Activated T-helper 2 cell treated with anti-CD3 and anti-CD28 coated beads, Interferon-gamma antibody, Interleukin-2, Interleukin-4, amounts not matched to agents 10 μg/mL and 5 μg/mL and 100 μg/mL, durations not matched to agents 14 hours and 24 hours and 36 hours (primary cell): ENCODE results near the gene NRG3. TPM values are rescaled to one million over a fixed set of nuclear protein-coding genes. Genes with fewer than 3 reads are reported as not detected.

Experiments used
- DNase-seq: peaks from one replicate; pipeline ENCODE4 v3.0.0; 2021; ENCODE audit warnings: low spot score
- H3K27ac Mint-ChIP-seq: one replicate; pipeline ENCODE4 v1.8.0; 2021; ENCODE audit warnings: mixed read lengths
- H3K27me3 Mint-ChIP-seq: one replicate; pipeline ENCODE4 v1.8.0; 2021; ENCODE audit warnings: low read depth, mixed read lengths
- H3K36me3 Mint-ChIP-seq: one replicate; pipeline ENCODE4 v1.8.0; 2021; ENCODE audit warnings: low read depth, mixed read lengths
- H3K4me1 Mint-ChIP-seq: one replicate; pipeline ENCODE4 v1.8.0; 2021; ENCODE audit warnings: low read depth, mixed read lengths
- H3K4me3 Mint-ChIP-seq: one replicate; pipeline ENCODE4 v1.8.0; 2021; ENCODE audit warnings: low read depth, mild to moderate bottlenecking, moderate library complexity, mixed read lengths
- H3K9me3 Mint-ChIP-seq: one replicate; pipeline ENCODE4 v1.8.0; 2021; ENCODE audit warnings: mixed read lengths
- intact Hi-C: fragments of 100-400 bp; cut with micrococcal nuclease; formaldehyde crosslinking; loops from one replicate; pipeline ENCODE4 v1.15.1; 2023
- total RNA-seq: library from RNA; stranded (reverse); gene quantifications from 2 replicates; pipeline ENCODE4 v1.2.3, GENCODE V29; 2022

The NRG3 gene
- total RNA-seq, 1 donor from 2014 or later: not detected

GRCh38 chr10:82377608-82378007 is 502.6 kb downstream of the NRG3 start:
- H3K36me3 Mint-ChIP-seq: no peaks in the 10 kb centered on the region
- no peak for DNase-seq
- H3K4me3 Mint-ChIP-seq: no peak overlapping the region
- intact Hi-C loops: no loop called here
- H3K4me1 Mint-ChIP-seq: no peaks in the 10 kb centered on the region
- H3K27me3 Mint-ChIP-seq: no peaks in the 10 kb centered on the region
- H3K27ac Mint-ChIP-seq: no peak overlapping the region
- H3K9me3 Mint-ChIP-seq: peaks cover 17% of the 10 kb centered on the region

DNA sequence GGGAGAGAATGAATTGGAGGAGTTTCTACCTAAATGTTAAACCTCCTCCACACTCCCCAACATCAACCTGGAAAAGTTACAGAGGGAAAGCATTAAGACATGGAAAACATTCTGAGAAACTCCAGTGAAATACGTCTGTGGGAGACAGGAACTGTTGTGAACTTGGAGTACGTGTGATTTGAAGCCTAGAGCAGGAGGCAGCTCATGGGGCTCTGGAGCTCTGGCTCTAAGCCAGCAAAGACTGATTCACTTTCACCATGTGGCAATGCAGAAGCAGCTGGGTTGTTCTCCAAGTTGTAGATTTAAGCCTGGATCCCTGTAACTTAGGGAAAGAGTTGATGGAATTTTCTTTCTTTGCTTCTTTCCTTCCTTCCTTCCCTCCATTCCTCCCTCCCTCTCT is 503.2 kb downstream of the NRG3 start:
- Mint-ChIP-seq H3K4me3 (no peak overlapping the region), H3K27ac (no peak overlapping the region)
- intact Hi-C loops: no loop called here

DNA sequence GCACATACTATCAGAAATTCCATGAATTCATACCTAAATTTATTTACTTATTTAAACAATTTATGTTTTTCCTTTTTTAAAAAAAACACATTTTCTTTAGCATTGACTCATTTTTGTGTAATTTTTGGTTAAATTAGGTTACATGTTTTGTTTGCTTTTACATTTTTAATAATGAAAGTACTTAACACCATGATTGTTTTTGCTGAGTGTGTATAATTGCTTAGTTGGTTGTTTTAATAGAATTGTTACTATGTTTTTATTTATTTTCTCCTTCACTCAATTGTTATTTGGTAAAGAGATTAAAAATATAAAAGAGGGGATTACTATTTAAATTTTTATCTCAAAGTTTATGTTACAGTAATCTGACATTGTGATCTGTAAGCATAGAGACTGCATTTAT is 508.4 kb downstream of the NRG3 start:
- intact Hi-C loops: no loop called here
- Mint-ChIP-seq H3K9me3 (peaks cover 13% of the 10 kb centered on the region), H3K36me3 (no peaks in the 10 kb centered on the region), H3K4me1 (no peaks in the 10 kb centered on the region), H3K27me3 (no peaks in the 10 kb centered on the region), H3K4me3 (no peak overlapping the region), H3K27ac (no peak overlapping the region)
- no peak for DNase-seq

More for the DNA sequence above, 503.2 kb downstream of the NRG3 start:
- no peak for DNase-seq
- H3K9me3 Mint-ChIP-seq: peaks cover 17% of the 10 kb centered on the region
- H3K27me3 Mint-ChIP-seq: no peaks in the 10 kb centered on the region
- no peaks in the 10 kb centered on the region for H3K36me3 Mint-ChIP-seq
- no peaks in the 10 kb centered on the region for H3K4me1 Mint-ChIP-seq

- Mint-ChIP-seq H3K27me3 (no peaks in the 10 kb centered on the region), H3K4me1 (no peaks in the 10 kb centered on the region), H3K36me3 (no peaks in the 10 kb centered on the region), H3K27ac (no peak overlapping the region), H3K4me3 (no peak overlapping the region), H3K9me3 (peaks cover 12% of the 10 kb centered on the region)
- intact Hi-C loops: no loop called here
- DNase-seq: no peak
These were observed 516.1 kb downstream of the NRG3 start for GRCh38 chr10:82390866-82391658.

DNA sequence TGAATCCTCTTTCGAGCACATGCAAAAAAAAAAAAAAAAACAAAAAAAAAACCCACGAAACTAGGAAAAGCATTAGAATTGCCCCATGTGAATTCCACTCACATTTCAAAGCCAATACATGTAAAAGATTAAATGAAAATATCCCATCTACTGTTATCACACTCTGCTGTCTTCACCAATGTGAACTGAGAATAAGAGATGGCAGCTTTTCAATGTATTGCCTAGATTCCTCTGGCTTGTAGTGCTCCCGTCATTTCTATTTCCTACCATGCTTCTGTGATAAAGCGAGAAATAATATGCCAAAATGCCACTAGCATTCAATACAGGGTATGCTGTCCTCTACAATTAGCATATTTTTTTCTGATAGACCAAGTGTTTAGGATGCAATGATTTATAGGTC is 517.0 kb downstream of the NRG3 start:
- Mint-ChIP-seq H3K4me1 (no peaks in the 10 kb centered on the region), H3K27ac (no peak overlapping the region), H3K36me3 (no peaks in the 10 kb centered on the region), H3K9me3 (peaks cover 19% of the 10 kb centered on the region), H3K4me3 (no peak overlapping the region), H3K27me3 (no peaks in the 10 kb centered on the region)
- intact Hi-C loops: no loop called here
- no peak for DNase-seq

GRCh38 chr10:82392533-82392932 is 517.5 kb downstream of the NRG3 start:
- no peak overlapping the region for H3K27ac Mint-ChIP-seq
- H3K9me3 Mint-ChIP-seq: peaks cover 22% of the 10 kb centered on the region
- H3K4me3 Mint-ChIP-seq: no peak overlapping the region
- H3K4me1 Mint-ChIP-seq: no peaks in the 10 kb centered on the region
- no peak for DNase-seq
- no peaks in the 10 kb centered on the region for H3K36me3 Mint-ChIP-seq
- intact Hi-C loops: no loop called here
- no peaks in the 10 kb centered on the region for H3K27me3 Mint-ChIP-seq

GRCh38 chr10:82394122-82394521 is 519.1 kb downstream of the NRG3 start:
- intact Hi-C loops: no loop called here
- DNase-seq: no peak
- H3K4me1 Mint-ChIP-seq: no peaks in the 10 kb centered on the region

GRCh38 chr10:82394987-82395386 is 520.0 kb downstream of the NRG3 start:
- H3K4me1 Mint-ChIP-seq: no peaks in the 10 kb centered on the region
- intact Hi-C loops: no loop called here
- peaks cover 22% of the 10 kb centered on the region for H3K9me3 Mint-ChIP-seq
- H3K4me3 Mint-ChIP-seq: no peak overlapping the region
- H3K36me3 Mint-ChIP-seq: no peaks in the 10 kb centered on the region
- no peaks in the 10 kb centered on the region for H3K27me3 Mint-ChIP-seq
- no peak for DNase-seq
- no peak overlapping the region for H3K27ac Mint-ChIP-seq

More at GRCh38 chr10:82394122-82394521, 519.1 kb downstream of the NRG3 start:
- H3K9me3 Mint-ChIP-seq: peaks cover 23% of the 10 kb centered on the region
- H3K4me3 Mint-ChIP-seq: no peak overlapping the region
- H3K27me3 Mint-ChIP-seq: no peaks in the 10 kb centered on the region
- no peaks in the 10 kb centered on the region for H3K36me3 Mint-ChIP-seq
- no peak overlapping the region for H3K27ac Mint-ChIP-seq

DNA sequence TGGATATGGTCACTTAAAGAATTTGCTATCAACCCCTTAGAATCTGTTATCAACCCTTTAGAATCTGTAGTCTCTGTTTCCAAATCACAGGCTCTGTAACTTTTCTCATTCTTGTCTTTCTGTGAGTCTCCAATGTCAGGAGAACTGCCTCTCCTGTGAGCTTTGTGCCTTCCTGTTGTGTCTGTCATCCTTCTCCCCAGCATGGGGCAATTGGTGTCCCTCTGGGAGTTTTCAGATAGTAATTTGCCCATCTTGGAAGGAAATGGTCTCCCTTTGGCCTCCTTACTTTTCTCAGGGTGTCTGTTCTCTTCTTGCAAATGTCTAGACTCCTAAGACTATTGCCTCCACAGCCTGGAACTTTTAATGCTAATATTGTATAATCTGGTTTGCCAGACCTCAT is 521.9 kb downstream of the NRG3 start:
- no peak overlapping the region for H3K4me3 Mint-ChIP-seq

DNA sequence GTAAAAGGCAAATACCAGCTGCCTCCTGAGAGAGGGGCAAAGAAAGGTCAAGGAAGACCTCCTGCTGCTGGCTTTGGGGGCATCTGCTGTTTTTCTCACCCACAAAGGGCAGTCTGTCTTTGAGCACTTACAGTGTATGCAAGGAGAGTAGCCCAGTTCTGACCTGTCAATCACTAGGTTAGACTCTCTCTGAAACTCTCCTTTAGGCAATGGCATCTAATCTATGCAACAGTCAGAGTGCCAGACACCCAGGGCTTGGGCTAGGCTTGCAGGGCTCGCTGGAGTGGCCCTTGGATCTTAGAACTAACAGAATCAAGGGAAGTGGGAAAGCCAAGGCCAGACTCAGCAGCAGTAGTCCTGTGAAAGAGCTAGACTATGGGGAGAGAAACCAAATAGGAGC is 522.9 kb downstream of the NRG3 start:
- Mint-ChIP-seq H3K4me1 (no peaks in the 10 kb centered on the region), H3K36me3 (no peaks in the 10 kb centered on the region), H3K4me3 (no peak overlapping the region), H3K9me3 (peaks cover 22% of the 10 kb centered on the region), H3K27me3 (no peaks in the 10 kb centered on the region), H3K27ac (no peak overlapping the region)
- intact Hi-C loops: no loop called here
- no peak for DNase-seq

More for the DNA sequence above, 521.9 kb downstream of the NRG3 start:
- H3K9me3 Mint-ChIP-seq: peaks cover 22% of the 10 kb centered on the region
- H3K36me3 Mint-ChIP-seq: no peaks in the 10 kb centered on the region
- DNase-seq: no peak
- no peaks in the 10 kb centered on the region for H3K27me3 Mint-ChIP-seq
- intact Hi-C loops: no loop called here
- no peaks in the 10 kb centered on the region for H3K4me1 Mint-ChIP-seq
- H3K27ac Mint-ChIP-seq: no peak overlapping the region

GRCh38 chr10:82399850-82400249 is 524.9 kb downstream of the NRG3 start:
- Mint-ChIP-seq H3K4me3 (no peak overlapping the region), H3K36me3 (no peaks in the 10 kb centered on the region), H3K9me3 (peaks cover 28% of the 10 kb centered on the region), H3K27ac (no peak overlapping the region), H3K27me3 (no peaks in the 10 kb centered on the region), H3K4me1 (no peaks in the 10 kb centered on the region)
- intact Hi-C loops: no loop called here
- no peak for DNase-seq

DNA sequence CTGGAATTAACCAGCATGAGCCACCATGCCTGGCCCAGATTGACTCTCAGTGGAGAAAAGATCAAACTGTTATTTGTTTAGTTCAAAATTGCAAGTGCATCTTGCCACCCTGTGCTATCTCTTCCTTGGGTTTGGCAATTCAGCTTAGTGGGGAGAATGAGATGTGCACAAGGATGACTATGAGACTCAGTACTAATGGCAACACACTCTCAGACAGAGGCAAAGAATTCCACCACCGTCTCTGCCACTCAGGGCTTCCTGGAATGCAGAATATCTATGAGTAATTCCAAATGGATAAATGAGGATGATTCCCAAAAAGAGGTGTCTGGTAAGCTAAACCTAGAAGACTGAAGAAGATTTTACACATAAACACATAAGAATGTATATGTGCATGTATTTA is 525.8 kb downstream of the NRG3 start:
- no peaks in the 10 kb centered on the region for H3K27me3 Mint-ChIP-seq

DNA sequence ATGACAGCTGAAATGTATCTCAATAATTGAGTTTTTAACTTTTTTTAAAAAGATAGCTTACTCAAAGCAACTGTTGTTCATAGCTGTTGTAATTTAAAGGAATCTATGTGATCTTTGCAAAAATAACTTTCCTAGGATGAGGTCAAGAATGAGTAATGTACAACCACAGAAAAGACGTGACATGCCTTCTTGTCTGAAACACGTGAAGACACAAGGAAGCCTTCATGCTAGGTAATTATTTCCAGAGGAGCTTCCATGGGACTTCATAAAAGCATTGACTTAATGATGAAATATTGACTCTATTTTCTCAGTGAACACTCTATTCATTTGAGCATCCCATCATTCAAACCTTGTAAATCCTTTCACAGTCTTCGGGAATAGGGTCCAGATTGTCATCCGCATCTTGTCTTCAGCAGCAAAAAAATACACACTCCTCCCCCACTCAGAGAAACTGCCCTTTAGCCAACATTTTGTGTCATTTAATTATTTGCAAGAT is 528.0 kb downstream of the NRG3 start:
- Mint-ChIP-seq H3K4me3 (no peak overlapping the region), H3K36me3 (no peaks in the 10 kb centered on the region), H3K27ac (no peak overlapping the region), H3K9me3 (peaks cover 16% of the 10 kb centered on the region), H3K4me1 (no peaks in the 10 kb centered on the region), H3K27me3 (no peaks in the 10 kb centered on the region)
- intact Hi-C loops: no loop called here
- DNase-seq: no peak

More for the DNA sequence above, 525.8 kb downstream of the NRG3 start:
- no peak for DNase-seq
- Mint-ChIP-seq H3K4me1 (no peaks in the 10 kb centered on the region), H3K4me3 (no peak overlapping the region), H3K36me3 (no peaks in the 10 kb centered on the region), H3K27ac (no peak overlapping the region), H3K9me3 (peaks cover 28% of the 10 kb centered on the region)
- intact Hi-C loops: no loop called here
